Smooth muscle cell (in vitro differentiated cells): ENCODE measurements around the gene TMEM30B. TPM values are rescaled to one million over a fixed set of nuclear protein-coding genes. Genes with fewer than 3 reads are reported as not detected.
A peak's percentile ranks its signal among the peaks of the same experiment; 100 is the strongest.

Experiments
- DNase-seq: peaks from one replicate; lab custom pipeline; 2025; ENCODE audit not compliant: unreplicated experiment; lab: John Stamatoyannopoulos, UW
- H2AFZ ChIP-seq: fragments of 200-600 bp; sonication (generic); 2 replicates; pipeline ENCODE4 v1.6.0; 2016; ENCODE audit warnings: antibody characterized with exemption, low read depth, mild to moderate bottlenecking
- H3F3A ChIP-seq: fragments of 200-600 bp; sonication (generic); 2 replicates; pipeline ENCODE4 v1.6.0; 2017; ENCODE audit warnings: antibody characterized with exemption, low read depth
- H3K27ac ChIP-seq: fragments of 200-600 bp; sonication (generic); 2 replicates; pipeline ENCODE4 v1.5.1; 2016; ENCODE audit warnings: low read depth, mild to moderate bottlenecking
- H3K27me3 ChIP-seq: fragments of 200-600 bp; sonication (generic); 2 replicates; pipeline ENCODE4 v1.6.1; 2016; ENCODE audit warnings: low read depth, mild to moderate bottlenecking
- H3K36me3 ChIP-seq: fragments of 200-600 bp; sonication (generic); 2 replicates; pipeline ENCODE4 v1.5.1; 2016; ENCODE audit warnings: low read depth
- H3K4me1 ChIP-seq: fragments of 200-600 bp; sonication (generic); 2 replicates; pipeline ENCODE4 v1.5.1; 2016; ENCODE audit warnings: low read depth
- H3K4me2 ChIP-seq: fragments of 200-600 bp; sonication (generic); 2 replicates; pipeline ENCODE4 v1.6.0; 2016; ENCODE audit warnings: mild to moderate bottlenecking
- H3K4me3 ChIP-seq: fragments of 200-600 bp; sonication (generic); 2 replicates; pipeline ENCODE4 v1.5.1; 2016; ENCODE audit warnings: mild to moderate bottlenecking
- H3K79me2 ChIP-seq: fragments of 200-600 bp; sonication (generic); 2 replicates; pipeline ENCODE4 v1.6.0; 2016; ENCODE audit warnings: low read depth, mild to moderate bottlenecking
- H3K9ac ChIP-seq: fragments of 200-600 bp; sonication (generic); 2 replicates; pipeline ENCODE4 v1.6.0; 2016; ENCODE audit warnings: low read depth
- H3K9me3 ChIP-seq: fragments of 200-600 bp; sonication (generic); replicated peaks from 2 replicates; pipeline ENCODE4 v1.5.1; 2016; ENCODE audit warnings: low read depth
- H4K20me1 ChIP-seq: fragments of 200-600 bp; sonication (generic); 2 replicates; pipeline ENCODE4 v1.6.0; 2016; ENCODE audit warnings: low read depth
- CTCF ChIP-seq: fragments of 200-600 bp; sonication (generic); IDR thresholded peaks from 2 replicates; pipeline ENCODE4 v1.5.1; 2017; ENCODE audit warnings: borderline replicate concordance, mild to moderate bottlenecking, antibody characterized with exemption; ENCODE audit not compliant: insufficient read depth, poor library complexity, severe bottlenecking
- WGBS: methylation state at CpG from one replicate; pipeline ENCODE4 v1.1.7; 2016; ENCODE audit warnings: low lambda C conversion rate; 5-methylcytosine and 5-hydroxymethylcytosine counted together
- polyA plus RNA-seq: library from polyadenylated mRNA; unstranded; fragments of >200 nt; fragmentation: Nextera tagmentation; extraction: Ambion mirVana; gene quantifications from 2 replicates; pipeline ENCODE4 v1.2.1, GENCODE V29; 2016
- total RNA-seq: library from RNA; depleted of rRNA; stranded (reverse); fragments of >200 nt; gene quantifications from 2 replicates; pipeline ENCODE4 v1.2.3, GENCODE V29; 2014

Gene TMEM30B
- total and polyA plus RNA-seq, 2 experiments from 2014 or later, result 0.16 to 3.1 TPM

GRCh38 chr14:61233436-61233956 lies 47.6 kb downstream of the TMEM30B start:
- H3K79me2 ChIP-seq, result no peaks in the 10 kb centered on the region
- no peaks in the 10 kb centered on the region for H3F3A ChIP-seq
- no peaks in the 10 kb centered on the region for H3K36me3 ChIP-seq
- TF ChIP-seq CTCF, result no peak
- H3K4me2 ChIP-seq, result no peak overlapping the region
- no peak overlapping the region for H2AFZ ChIP-seq
- no peaks in the 10 kb centered on the region for H3K27me3 ChIP-seq
- H3K9me3 ChIP-seq, result no peaks in the 10 kb centered on the region
- no peak overlapping the region for H3K27ac ChIP-seq
- no peak overlapping the region for H3K9ac ChIP-seq
- no peaks in the 10 kb centered on the region for H4K20me1 ChIP-seq
- no peak overlapping the region for H3K4me3 ChIP-seq
- DNase-seq, result no peak
- WGBS, result 85% methylated on average over 3 of the region's 3 CpGs
- peaks cover 6% of the 10 kb centered on the region for H3K4me1 ChIP-seq

GRCh38 chr14:61231810-61232209 lies 49.3 kb downstream of the TMEM30B start:
- H3K9me3 ChIP-seq, result no peaks in the 10 kb centered on the region
- no peak overlapping the region for H3K4me2 ChIP-seq
- WGBS, result 88% methylated on average over 4 of the region's 4 CpGs
- no peak for TF ChIP-seq CTCF
- H3K27ac ChIP-seq, result no peak overlapping the region
- H3K4me3 ChIP-seq, result no peak overlapping the region
- no peaks in the 10 kb centered on the region for H3K79me2 ChIP-seq
- no peak for DNase-seq
- no peaks in the 10 kb centered on the region for H4K20me1 ChIP-seq
- H3F3A ChIP-seq, result no peaks in the 10 kb centered on the region
- no peak overlapping the region for H2AFZ ChIP-seq
- no peak overlapping the region for H3K9ac ChIP-seq
- no peaks in the 10 kb centered on the region for H3K36me3 ChIP-seq
- no peaks in the 10 kb centered on the region for H3K27me3 ChIP-seq
- H3K4me1 ChIP-seq, result peaks cover 6% of the 10 kb centered on the region

GRCh38 chr14:61229981-61230380 lies 51.2 kb downstream of the TMEM30B start:
- Histone ChIP-seq H3K4me1 (peaks cover 6% of the 10 kb centered on the region), H3K9me3 (no peaks in the 10 kb centered on the region), H3K4me2 (no peak overlapping the region), H3K9ac (no peak overlapping the region), H3K79me2 (no peaks in the 10 kb centered on the region), H2AFZ (peak overlapping the region; percentile 41), H3K4me3 (no peak overlapping the region), H4K20me1 (no peaks in the 10 kb centered on the region), H3K36me3 (no peaks in the 10 kb centered on the region), H3K27me3 (no peaks in the 10 kb centered on the region), H3K27ac (no peak overlapping the region), H3F3A (no peaks in the 10 kb centered on the region)
- 31% methylated on average over 4 of the region's 4 CpGs for WGBS
- TF ChIP-seq CTCF, result no peak
- DNase-seq, result no peak

GRCh38 chr14:61229475-61229888 lies 51.7 kb downstream of the TMEM30B start:
- no peaks in the 10 kb centered on the region for H3K27me3 ChIP-seq
- H4K20me1 ChIP-seq, result no peaks in the 10 kb centered on the region
- no peak for DNase-seq
- peaks cover 6% of the 10 kb centered on the region for H3K4me1 ChIP-seq
- no peak for TF ChIP-seq CTCF
- no peaks in the 10 kb centered on the region for H3K9me3 ChIP-seq
- H3K4me3 ChIP-seq, result no peak overlapping the region
- no peaks in the 10 kb centered on the region for H3K36me3 ChIP-seq
- H2AFZ ChIP-seq, result peak overlapping the region; percentile 41
- no peak overlapping the region for H3K27ac ChIP-seq
- no peak overlapping the region for H3K4me2 ChIP-seq
- H3F3A ChIP-seq, result no peaks in the 10 kb centered on the region
- no peaks in the 10 kb centered on the region for H3K79me2 ChIP-seq
- no peak overlapping the region for H3K9ac ChIP-seq
- 88% methylated on average over 6 of the region's 6 CpGs for WGBS
